IPS-NIHi7 (cell line): ENCODE results near the gene NMT2.

Experiments used
- DNase-seq: peaks from one replicate; pipeline ENCODE4 v3.0.0; 2012; ENCODE audit warnings: mixed read lengths; ENCODE audit errors: extremely low spot score

NMT2 gene

GRCh38 chr10:15141136-15142054 lies 27.1 kb downstream of the NMT2 start:
- DNase-seq: no peak

GRCh38 chr10:15140698-15141097 lies 27.8 kb downstream of the NMT2 start:
- no peak for DNase-seq

GRCh38 chr10:15137636-15138035 lies 30.9 kb downstream of the NMT2 start:
- no peak for DNase-seq

GRCh38 chr10:15137036-15137359 lies 31.5 kb downstream of the NMT2 start:
- no peak for DNase-seq

- no peak for DNase-seq
Measured at GRCh38 chr10:15136129-15137035, 32.1 kb downstream of the NMT2 start.

GRCh38 chr10:15131330-15131729 lies 37.2 kb downstream of the NMT2 start:
- no peak for DNase-seq

- DNase-seq: no peak
Measured at GRCh38 chr10:15124908-15125307, 43.6 kb downstream of the NMT2 start.

- no peak for DNase-seq
Measured at GRCh38 chr10:15124190-15124589, 44.3 kb downstream of the NMT2 start.

- DNase-seq: no peak
Measured at GRCh38 chr10:15123749-15124184, 44.7 kb downstream of the NMT2 start.

GRCh38 chr10:15122477-15123030 lies 45.9 kb downstream of the NMT2 start:
- no peak for DNase-seq

GRCh38 chr10:15121707-15122106 lies 46.8 kb downstream of the NMT2 start:
- DNase-seq: no peak

- DNase-seq: no peak
Measured at GRCh38 chr10:15120523-15120922, 48.0 kb downstream of the NMT2 start.

- DNase-seq: no peak
Measured at GRCh38 chr10:15118615-15119014, 49.9 kb downstream of the NMT2 start.

- DNase-seq: no peak
Measured at GRCh38 chr10:15116225-15116624, 52.3 kb downstream of the NMT2 start.

GRCh38 chr10:15113766-15114165 lies 54.7 kb downstream of the NMT2 start:
- DNase-seq: no peak

- peak; percentile 35 for DNase-seq
Measured at GRCh38 chr10:15112657-15113056, 55.8 kb downstream of the NMT2 start.

- peak; percentile 76 for DNase-seq
Measured at GRCh38 chr10:15106352-15107013, 62.0 kb downstream of the NMT2 start.

- no peak for DNase-seq
Measured at GRCh38 chr10:15103513-15103912, 65.0 kb downstream of the NMT2 start.

GRCh38 chr10:15099886-15100285 lies 68.6 kb downstream of the NMT2 start:
- DNase-seq: no peak

GRCh38 chr10:15097011-15097812 lies 71.3 kb downstream of the NMT2 start, which contains the start of gene RPP38:
Gene RPP38 (plus strand): TSS chr10:15097355. CDS start chr10:15103315, 5,960 bp downstream.
- DNase-seq: peak; percentile 99

- no peak for DNase-seq
Measured at GRCh38 chr10:15096661-15097010, 71.9 kb downstream of the NMT2 start.
